GM18520 (cell line): ENCODE measurements around the gene ZC3H7B.
"Not testable (repeated sequence)": the region's sequence is repeated elsewhere in the genome, so short reads cannot be mapped to it uniquely, and the experiment has no call there.

Experiments used
- ATAC-seq: cut with Tn5 transposase; IDR thresholded peaks from one replicate; pipeline ENCODE4 v1.9.1; 2021; ENCODE audit not compliant: unreplicated experiment

The ZC3H7B gene

GRCh38 chr22:41377846-41378245 lies 76.5 kb downstream of the ZC3H7B start:
- no peak for ATAC-seq

DNA sequence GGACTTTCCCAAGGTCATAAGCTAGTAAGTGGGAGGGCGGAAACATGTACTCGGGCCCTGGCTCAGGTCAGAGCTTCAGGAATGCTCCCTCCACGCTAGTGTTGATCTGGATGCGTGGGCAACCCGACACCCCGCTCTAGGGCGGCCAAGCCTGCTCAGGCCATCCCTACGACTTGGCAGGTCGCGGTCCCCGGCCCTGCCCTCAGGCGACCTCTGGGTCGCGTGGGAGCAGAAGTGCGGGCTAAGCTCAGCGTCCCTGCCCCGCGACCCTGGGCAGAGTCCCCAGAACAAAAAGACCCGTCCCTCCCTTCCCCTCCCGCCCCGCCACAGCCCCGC lies 79.6 kb downstream of the ZC3H7B start:
- peak; percentile 2 for ATAC-seq

DNA sequence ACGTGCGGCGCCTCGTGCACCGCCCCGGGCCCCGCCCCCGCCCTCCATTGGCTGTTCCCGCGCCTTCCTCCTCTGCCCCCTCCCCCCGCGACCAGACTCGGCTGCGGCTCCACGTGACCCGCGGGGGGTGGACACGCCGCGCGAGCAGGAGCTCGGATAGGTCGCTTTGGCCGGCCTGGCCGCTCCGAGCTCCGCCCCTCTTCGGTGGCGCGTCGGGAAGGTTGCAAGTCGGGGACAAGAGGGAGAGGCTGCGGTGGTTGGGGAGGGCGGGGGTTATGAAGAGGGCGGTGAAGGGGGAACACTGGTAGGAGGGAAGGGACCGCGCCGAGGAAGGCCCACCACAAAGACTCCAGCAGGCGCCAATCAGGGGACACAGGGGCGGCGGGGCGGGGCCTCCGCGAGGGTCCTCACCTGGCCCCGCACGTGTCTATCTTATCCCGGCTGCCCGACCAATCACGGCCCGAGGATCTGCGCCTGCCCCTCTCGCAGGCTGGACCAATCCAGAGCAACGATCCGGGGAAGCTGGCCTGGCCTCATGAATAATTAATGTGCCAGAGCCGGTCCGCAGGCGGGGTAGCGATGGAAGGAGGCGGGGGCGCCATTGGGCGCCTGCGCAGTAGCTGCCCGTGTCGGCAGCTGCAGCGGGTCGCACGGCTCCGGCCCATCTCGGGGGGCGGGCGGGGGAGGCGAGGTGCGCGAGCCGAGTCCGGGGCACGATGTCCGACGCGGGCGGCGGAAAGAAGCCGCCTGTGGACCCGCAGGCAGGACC lies 80.2 kb downstream of the ZC3H7B start, which contains the start of gene TEF:
Gene TEF, plus strand, starts transcription at position 614 of the 769 bp plus-strand sequence. Its CDS starts 103 bp downstream, at position 717.
- ATAC-seq, result peak; percentile 83

DNA sequence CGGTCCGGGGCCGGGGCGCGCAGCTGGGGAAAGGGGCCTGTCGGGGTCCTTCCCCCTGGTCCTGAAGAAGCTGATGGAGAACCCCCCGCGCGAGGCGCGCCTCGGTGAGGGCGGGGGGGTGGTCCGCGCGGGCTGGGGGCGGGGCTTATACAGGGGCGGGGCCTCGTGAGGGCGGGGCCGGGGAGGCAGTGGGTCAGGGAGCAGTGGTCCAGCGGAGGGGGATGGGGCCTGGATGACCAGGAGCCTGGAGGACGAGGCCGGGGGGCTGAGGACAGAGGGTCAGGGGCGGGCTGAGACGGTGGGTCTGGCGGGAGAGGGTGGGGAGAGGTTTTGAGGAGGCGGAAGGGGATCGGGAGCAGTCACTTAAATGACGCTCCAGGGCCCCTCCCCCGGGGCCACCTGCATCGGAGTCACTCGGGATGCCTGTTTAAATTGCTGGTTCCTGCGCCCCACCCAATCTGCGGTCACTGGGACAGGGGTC lies 80.8 kb downstream of the ZC3H7B start:
- ATAC-seq, result no peak

GRCh38 chr22:41382610-41383009 lies 81.3 kb downstream of the ZC3H7B start:
- no peak for ATAC-seq

DNA sequence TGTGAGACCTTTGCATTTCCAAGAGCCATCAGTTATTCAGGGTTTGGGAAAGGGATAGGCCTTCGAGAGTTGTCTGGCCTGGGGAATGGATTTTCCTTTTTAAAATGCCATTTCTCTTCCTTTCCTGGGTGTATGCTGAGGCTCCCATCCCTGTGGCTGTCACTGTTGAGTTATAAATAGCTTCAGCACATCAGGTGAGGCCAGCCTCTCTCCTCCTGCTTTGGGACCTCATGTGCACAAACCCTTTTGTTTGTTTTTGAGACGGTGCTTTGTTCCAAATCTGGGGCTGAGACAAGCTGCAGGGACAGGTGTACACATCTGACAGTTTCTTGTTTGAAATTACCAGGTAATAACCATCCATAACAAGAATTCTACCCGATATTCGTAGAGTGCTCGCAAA lies 81.8 kb downstream of the ZC3H7B start:
- no peak for ATAC-seq

DNA sequence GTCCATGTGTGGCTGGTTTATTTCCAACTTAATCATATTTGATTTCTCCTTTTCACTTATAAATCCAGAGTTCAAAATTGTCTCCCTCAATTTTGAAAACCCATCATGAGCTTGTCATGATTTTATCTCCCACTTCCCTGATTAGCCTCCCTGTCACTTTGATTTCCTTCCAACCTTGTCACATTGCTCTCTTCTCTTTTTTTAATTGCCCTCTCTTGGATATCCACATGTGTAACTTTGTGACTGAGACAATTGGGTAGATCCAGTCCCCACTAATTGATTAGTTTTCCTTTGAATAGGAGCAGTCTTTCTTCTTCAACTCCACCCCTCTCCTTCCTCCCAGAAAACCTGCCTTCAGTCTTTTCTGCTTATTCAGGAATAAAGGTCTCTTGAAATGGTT lies 82.8 kb downstream of the ZC3H7B start:
- no peak for ATAC-seq

DNA sequence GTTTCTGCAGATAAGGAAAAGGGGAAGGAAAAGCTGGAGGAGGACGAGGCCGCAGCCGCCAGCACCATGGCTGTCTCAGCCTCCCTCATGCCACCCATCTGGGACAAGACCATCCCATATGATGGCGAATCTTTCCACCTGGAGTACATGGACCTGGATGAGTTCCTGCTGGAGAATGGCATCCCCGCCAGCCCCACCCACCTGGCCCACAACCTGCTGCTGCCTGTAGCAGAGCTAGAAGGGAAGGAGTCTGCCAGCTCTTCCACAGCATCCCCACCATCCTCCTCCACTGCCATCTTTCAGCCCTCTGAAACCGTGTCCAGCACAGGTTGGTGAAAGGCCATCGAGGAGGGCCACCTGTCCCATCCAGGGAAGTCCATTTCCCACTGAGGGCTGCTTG lies 86.0 kb downstream of the ZC3H7B start:
- no peak for ATAC-seq

GRCh38 chr22:41394012-41394356 lies 92.7 kb downstream of the ZC3H7B start:
- ATAC-seq, result no peak

- ATAC-seq, result no peak
Observed at GRCh38 chr22:41395531-41396240, 94.4 kb downstream of the ZC3H7B start.

- no peak for ATAC-seq
Observed at GRCh38 chr22:41397143-41397811, 96.0 kb downstream of the ZC3H7B start.

DNA sequence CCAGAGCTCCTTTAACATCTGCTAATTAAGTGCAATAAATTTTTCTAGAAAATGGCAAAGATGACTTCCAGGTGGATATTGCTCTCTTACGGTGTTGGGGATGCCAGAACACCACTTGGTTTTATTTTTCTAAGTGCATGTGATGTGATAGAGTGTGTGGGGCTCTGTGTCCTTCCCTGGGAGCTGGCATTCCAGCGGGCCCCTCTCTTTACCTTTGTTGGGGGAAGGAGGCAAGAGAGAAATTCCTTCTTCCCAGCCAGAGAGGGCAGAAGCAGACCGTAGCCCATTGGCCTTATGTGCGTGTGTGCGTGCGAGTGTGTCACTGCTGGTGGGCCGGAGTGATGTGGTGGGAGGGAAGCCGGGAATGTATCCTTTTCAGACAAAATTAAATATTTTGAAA lies 97.6 kb downstream of the ZC3H7B start:
- no peak for ATAC-seq

GRCh38 chr22:41401781-41402648 lies 100.7 kb downstream of the ZC3H7B start:
- ATAC-seq, result no peak

DNA sequence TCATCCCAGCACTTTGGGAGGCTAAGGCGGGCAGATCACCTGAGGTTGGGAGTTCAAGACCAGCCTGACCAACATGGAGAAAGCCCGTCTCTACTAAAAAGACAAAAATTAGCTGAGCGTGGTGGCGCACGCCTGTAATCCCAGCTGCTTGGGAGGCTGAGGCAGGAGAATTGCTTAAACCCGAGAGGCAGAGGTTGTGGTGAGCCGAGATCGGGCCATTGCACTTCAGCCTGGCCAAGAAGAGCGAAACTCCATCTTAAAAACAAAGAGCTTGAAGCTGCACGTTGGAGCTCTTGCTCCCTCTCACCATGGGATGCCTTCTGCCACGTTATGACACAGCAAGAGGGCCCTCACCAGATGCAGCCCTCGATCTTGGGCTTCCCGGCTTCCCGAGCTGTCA lies 101.5 kb downstream of the ZC3H7B start:
- ATAC-seq, result not testable (repeated sequence)

DNA sequence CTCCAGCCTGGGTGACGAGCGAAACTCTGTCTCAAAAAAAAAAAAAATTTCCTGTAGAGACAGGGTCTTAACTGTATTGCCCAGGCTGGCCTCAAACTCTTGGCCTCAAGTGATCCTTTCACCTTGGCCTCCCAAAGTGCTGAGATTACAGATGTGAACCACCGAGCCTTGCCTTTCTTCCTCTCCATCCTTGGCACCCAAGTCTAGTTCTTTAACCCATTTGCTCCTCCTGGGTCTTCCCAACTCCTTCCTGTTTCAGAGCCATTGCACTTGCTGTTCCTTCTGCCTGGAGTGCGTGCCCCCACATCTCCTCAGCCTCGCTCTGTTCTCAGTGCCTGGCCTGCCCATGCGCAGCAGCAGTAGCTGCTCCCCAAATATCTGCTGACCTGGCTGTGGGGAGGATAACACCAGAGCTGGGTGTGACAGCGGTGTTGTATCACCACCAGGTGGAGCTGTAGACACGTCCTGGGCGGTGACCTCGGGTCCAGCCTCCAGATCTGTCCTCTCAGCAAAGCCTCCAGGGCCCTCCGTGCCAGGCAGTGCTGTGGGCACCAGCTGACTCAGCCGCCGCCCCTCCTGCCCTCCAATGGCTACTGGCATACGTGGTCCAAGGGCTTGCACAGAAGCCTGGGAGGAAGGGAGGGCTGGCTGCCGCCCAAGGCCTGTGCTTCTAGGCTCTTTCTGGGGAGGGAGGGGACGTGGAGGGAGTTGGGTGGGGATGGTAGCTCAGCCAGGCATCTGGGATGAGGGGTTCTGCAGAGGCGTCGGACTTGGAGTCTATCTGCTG lies 102.4 kb downstream of the ZC3H7B start:
- ATAC-seq, result peak; percentile 58

DNA sequence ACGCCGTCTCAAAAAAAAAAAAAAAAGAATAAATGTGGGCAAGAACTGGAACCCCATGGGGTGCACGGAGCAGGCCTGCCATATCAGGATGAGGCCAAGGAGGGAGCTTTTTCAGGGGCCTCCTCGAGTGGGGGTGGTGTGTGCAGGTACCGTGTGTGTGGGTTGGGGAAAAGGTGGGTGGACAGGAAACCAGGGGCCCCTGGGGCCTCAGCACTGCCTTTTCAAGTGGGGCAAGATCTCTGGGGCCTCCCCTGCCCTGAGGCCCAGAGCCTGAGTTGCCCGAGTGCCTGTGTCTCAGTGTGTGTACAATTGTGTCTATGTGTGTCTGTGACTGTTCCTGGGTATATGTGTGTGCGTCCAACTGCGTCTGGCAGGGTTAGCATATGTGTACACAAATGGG lies 104.3 kb downstream of the ZC3H7B start:
- ATAC-seq, result no peak

DNA sequence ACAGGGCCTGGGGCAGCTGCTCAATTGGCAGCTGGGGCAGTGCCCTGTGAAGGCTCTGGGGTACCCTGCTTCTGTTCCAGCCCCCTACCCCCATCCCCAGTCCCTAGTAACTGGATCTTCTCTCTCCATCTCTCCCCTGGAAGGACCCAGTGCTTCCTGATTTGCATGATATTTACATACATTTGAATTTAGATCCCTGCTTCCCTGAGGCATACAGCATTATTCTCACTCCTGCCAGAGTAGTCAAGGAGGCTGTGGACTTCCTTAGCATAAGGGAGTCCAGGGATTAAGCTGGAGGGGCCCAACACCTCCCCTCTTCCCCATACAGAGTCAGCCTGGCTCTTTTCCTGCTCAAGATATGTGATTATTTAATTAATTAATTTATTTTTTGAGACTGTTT lies 105.1 kb downstream of the ZC3H7B start:
- ATAC-seq, result no peak

- no peak for ATAC-seq
Observed at GRCh38 chr22:41407433-41407832, 106.1 kb downstream of the ZC3H7B start.

DNA sequence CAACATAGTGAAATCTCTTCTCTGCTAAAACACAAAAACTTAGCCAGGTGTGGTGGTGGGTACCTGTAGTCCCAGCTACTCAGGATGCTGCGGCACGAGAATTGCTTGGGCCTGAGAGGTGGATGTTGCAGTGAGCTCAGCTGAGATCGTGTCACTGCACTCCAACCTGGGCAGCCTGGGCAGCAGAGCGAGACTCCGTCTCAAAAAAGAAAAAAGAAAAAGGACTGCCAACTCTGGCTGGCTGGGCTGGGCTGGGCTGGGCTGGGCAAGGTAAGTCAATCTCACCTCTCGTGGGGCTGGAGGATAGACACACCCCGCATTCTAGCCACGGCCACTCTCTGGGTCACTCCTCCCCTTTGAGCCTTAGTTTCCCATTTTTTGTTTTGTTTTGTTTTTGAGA lies 107.3 kb downstream of the ZC3H7B start:
- ATAC-seq, result no peak
